Esophagus muscularis mucosa (tissue), 4 donors: ENCODE measurements around the gene LETM1. TPM values are rescaled to one million over a fixed set of nuclear protein-coding genes. Genes with fewer than 3 reads are reported as not detected.

Experiments
- DNase-seq: peaks from one replicate; pipeline ENCODE4 v3.0.0-alpha.2; 2017; ENCODE audit errors: extremely low spot score
- H3K27ac ChIP-seq, 4 donors: fragments of 200-600 bp; sonication (generic); replicated peaks in 1 of 4; 1 replicate in 3 of 4; 2 replicates in 1 of 4; pipeline ENCODE4 v1.5.1; 2016 to 2019; ENCODE audit warnings: mild to moderate bottlenecking in 1 of 4
- H3K27me3 ChIP-seq, 4 donors: fragments of 200-600 bp; sonication (generic); one replicate each; pipeline versions ENCODE4 v1.5.1 to v1.6.0; 2016 to 2019
- H3K36me3 ChIP-seq, 4 donors: fragments of 200-600 bp; sonication (generic); one replicate each; pipeline ENCODE4 v1.5.1; 2016 to 2019
- H3K4me1 ChIP-seq, 4 donors: fragments of 200-600 bp; sonication (generic); one replicate each; pipeline ENCODE4 v1.5.1; 2016 to 2019
- H3K4me3 ChIP-seq, 4 donors: fragments of 200-600 bp; sonication (generic); 1 replicate in 2 of 4; 2 replicates in 2 of 4; pipeline ENCODE4 v1.5.1; 2016 to 2019; ENCODE audit warnings: mild to moderate bottlenecking in 4 of 4, moderate library complexity in 1 of 4
- H3K9me3 ChIP-seq, 4 donors: fragments of 200-600 bp; sonication (generic); 1 replicate in 3 of 4; 2 replicates in 1 of 4; pipeline ENCODE4 v1.5.1; 2016 to 2019
- EP300 ChIP-seq: sonication (generic); formaldehyde crosslinking; IDR thresholded peaks from one replicate; pipeline ENCODE4 v1.6.1; 2017; ENCODE audit warnings: antibody characterized with exemption
- POLR2A ChIP-seq: fragments of 450-650 bp; IDR thresholded peaks from one replicate; pipeline ENCODE4 v1.6.1; 2017; ENCODE audit warnings: antibody characterized with exemption, moderate library complexity, mild to moderate bottlenecking, low read depth
- POLR2AphosphoS5 ChIP-seq, 2 donors: sonication (generic); formaldehyde crosslinking; IDR thresholded peaks; one replicate each; pipeline ENCODE4 v1.6.1; 2017; ENCODE audit warnings: antibody characterized with exemption in 2 of 2
- WGBS: methylation state at CpG from one replicate; pipeline ENCODE4 v1.1.5; 2018; 5-methylcytosine and 5-hydroxymethylcytosine counted together
- intact Hi-C: fragments of 100-400 bp; cut with DNase I; formaldehyde crosslinking; loops from one replicate; pipeline ENCODE4 v1.15.1; 2023
- total RNA-seq, 4 donors: library from RNA; depleted of rRNA; stranded (reverse); fragments of >200 nt; gene quantifications; one replicate each; pipeline versions ENCODE4 v1.1.0 to v1.2.1, GENCODE V29; 2016
- TF ChIP-seq, protein P1 (sequence below), 3 experiments: fragments of 200-600 bp in 2 of 3; fragments of 450-650 bp in 1 of 3; sonication (generic) in 2 of 3; IDR thresholded peaks; one replicate each; pipeline ENCODE4 v1.5.1; 2017 to 2019; ENCODE audit warnings: antibody characterized with exemption in 3 of 3, mild to moderate bottlenecking in 2 of 3, moderate library complexity in 1 of 3

Gene LETM1
- total RNA-seq, 4 donors from 2014 or later, result 23.7 to 34.7 (median 33.3) TPM

DNA sequence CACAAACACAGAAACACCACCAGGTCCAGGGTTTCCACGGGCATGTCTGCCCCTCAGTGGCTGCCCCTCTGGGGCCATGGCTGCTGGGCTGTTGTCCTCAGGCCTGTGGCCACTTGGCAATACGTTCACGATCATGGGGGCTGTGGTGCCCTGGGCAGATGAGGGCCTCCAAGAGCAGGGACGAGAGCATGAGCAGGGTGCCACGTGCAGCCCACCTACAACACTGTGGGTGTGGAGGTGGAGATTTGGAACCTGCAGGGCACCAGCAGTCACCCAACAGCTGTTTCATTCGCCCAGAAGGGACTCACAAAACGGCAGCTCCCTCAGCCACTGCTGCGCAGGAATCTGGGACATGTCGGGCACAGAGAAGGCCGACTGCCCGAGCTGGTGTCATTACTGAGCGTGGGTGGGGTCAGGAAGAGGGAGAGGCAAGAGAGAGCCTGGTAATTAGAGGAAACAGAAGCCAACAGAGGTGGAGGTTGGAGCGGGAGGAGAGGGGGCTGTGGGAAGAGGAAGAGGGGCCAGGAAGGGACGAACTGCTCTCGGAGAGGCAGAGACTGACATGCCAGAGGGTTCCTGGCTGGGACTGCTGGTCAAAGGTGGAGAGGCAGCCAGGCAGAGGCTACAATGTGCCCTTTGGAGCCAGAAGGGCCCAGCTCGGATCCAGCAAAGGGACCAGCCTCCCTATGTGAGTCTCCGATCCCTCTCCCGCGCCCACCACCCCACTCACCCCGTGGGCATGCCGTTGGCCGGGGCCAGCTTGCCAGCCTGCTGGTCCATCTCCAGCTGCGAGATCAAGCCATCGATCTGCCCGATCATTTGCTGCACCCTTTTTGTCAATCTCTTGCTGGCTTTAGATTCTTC is 39.7 kb downstream of the LETM1 start:
- no peak overlapping the region for H3K27ac ChIP-seq
- no peaks in the 10 kb centered on the region for H3K9me3 ChIP-seq
- H3K4me3 ChIP-seq, result no peak overlapping the region
- WGBS, result 88% methylated on average over 18 of the region's 25 CpGs
- no peaks in the 10 kb centered on the region for H3K27me3 ChIP-seq
- DNase-seq, result no peak
- intact Hi-C loops, result no loop called here
- H3K36me3 ChIP-seq, result peaks cover 45 to 94% (median 90%) of the 10 kb centered on the region in 4 donors
- TF ChIP-seq, protein P1, sequence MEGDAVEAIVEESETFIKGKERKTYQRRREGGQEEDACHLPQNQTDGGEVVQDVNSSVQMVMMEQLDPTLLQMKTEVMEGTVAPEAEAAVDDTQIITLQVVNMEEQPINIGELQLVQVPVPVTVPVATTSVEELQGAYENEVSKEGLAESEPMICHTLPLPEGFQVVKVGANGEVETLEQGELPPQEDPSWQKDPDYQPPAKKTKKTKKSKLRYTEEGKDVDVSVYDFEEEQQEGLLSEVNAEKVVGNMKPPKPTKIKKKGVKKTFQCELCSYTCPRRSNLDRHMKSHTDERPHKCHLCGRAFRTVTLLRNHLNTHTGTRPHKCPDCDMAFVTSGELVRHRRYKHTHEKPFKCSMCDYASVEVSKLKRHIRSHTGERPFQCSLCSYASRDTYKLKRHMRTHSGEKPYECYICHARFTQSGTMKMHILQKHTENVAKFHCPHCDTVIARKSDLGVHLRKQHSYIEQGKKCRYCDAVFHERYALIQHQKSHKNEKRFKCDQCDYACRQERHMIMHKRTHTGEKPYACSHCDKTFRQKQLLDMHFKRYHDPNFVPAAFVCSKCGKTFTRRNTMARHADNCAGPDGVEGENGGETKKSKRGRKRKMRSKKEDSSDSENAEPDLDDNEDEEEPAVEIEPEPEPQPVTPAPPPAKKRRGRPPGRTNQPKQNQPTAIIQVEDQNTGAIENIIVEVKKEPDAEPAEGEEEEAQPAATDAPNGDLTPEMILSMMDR (IDR thresholded peaks at IDR 0.05), result no peak
- TF ChIP-seq EP300, result no peak
- TF ChIP-seq POLR2A, result no peak
- TF ChIP-seq POLR2AphosphoS5 (IDR thresholded peaks at IDR 0.05), result no peak
- H3K4me1 ChIP-seq, result no peaks in the 10 kb centered on the region

DNA sequence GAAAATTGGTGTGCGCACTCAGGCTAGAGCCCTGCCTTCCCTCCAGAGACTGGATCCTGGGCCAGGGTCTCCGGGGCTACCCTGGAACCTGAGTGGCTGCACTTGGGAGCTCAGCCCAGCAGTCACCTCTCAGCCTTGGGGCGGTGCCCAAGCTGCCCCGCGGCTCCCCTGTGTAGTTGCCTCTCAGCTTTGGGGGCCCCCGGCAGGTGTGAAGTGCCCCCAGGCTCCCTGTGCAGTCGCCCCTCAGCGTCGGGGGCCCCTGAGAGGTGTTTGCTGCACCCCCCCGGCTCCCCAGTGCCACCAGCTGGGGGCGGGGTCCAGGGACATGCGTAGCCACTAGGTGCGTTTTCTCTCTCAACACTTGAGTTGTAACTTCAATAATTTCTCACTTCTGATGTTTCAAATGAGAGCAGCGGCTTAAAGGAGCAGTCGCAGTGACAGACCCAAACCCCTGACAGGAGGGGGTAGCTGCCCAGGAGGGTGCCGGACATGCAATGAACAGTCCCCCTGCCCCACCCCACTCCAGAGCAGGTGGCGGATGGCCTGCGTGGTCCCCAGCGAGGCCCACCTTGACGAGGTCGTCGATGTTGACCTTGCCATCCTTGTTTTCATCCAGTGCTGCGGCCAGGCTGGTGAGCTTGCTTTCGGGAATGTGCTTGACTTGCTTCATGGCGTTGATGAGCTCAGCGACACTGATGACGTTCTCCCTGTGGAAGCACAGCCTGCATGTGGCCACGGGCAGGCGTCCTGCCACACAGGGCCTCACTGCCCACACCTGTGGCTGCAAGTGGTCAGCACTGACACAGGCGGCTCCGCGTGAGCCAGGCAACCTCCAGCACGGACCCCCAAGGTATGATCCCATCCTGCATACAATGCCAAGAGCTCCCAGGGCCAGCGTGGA is 40.6 kb downstream of the LETM1 start:
- intact Hi-C loops, result no loop called here
- DNase-seq, result no peak
- WGBS, result 78% methylated on average over 10 of the region's 34 CpGs
- H3K4me3 ChIP-seq, result no peak overlapping the region
- peaks cover 43 to 91% (median 89%) of the 10 kb centered on the region in 4 donors for H3K36me3 ChIP-seq
- no peaks in the 10 kb centered on the region for H3K27me3 ChIP-seq
- no peak overlapping the region for H3K27ac ChIP-seq
- TF ChIP-seq EP300 (no peak), POLR2A (no peak), POLR2AphosphoS5 (IDR thresholded peaks at IDR 0.05) (no peak)
- TF ChIP-seq, protein P1 (IDR thresholded peaks at IDR 0.05), result no peak
- no peaks in the 10 kb centered on the region for H3K4me1 ChIP-seq
- no peaks in the 10 kb centered on the region for H3K9me3 ChIP-seq

DNA sequence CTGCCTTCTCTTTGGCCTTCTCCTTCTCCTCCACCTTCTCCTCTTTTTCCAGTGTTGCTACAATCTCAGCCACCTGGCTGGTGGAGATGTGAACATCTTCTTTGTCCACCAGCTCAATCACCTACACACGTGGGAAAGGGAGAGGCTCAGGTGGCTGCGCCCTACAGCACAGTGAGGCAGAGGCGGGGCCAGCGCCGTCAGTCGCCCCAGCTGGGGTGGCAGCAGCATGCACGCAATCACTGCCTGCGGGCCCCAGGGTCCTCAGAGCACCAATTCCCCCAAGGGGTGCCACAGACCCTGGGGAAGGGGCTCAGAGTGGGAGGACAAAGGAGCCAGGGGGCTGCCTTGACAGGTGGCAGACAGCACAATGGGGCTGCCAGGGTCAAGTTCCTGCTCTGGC is 41.5 kb downstream of the LETM1 start:
- Histone ChIP-seq H3K27ac (no peak overlapping the region), H3K27me3 (no peaks in the 10 kb centered on the region), H3K36me3 (peaks cover 37 to 82% (median 81%) of the 10 kb centered on the region in 4 donors), H3K4me3 (no peak overlapping the region), H3K4me1 (no peaks in the 10 kb centered on the region), H3K9me3 (no peaks in the 10 kb centered on the region)
- WGBS, result 93% methylated on average over 8 of the region's 8 CpGs
- no peak for DNase-seq
- intact Hi-C loops, result no loop called here
- TF ChIP-seq EP300 (no peak), POLR2A (no peak), POLR2AphosphoS5 (IDR thresholded peaks at IDR 0.05) (no peak)
- TF ChIP-seq, protein P1 (IDR thresholded peaks at IDR 0.05), result no peak

DNA sequence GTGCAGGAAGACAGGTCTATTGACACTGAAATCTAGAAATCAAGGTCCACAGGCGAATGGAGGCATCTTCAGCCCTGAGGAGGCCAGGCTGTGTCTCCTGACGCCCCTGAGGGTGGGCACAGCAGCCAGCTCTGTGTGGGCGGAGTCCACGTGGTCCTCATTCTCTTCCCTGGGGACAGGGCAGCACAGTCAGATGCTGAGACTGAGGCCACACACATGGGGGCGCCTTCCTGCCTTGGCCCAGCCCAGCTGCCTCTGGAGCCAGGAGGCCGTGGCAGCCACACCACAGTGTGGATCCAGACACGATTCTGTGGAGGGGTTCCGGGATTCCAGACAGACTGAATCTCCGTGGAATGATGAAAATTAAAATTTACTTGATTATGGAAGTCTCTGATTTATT is 42.0 kb downstream of the LETM1 start:
- Histone ChIP-seq H3K27me3 (no peaks in the 10 kb centered on the region), H3K36me3 (peaks cover 32 to 77% (median 75%) of the 10 kb centered on the region in 4 donors), H3K9me3 (no peaks in the 10 kb centered on the region), H3K4me1 (no peaks in the 10 kb centered on the region), H3K4me3 (no peak overlapping the region), H3K27ac (no peak overlapping the region)
- WGBS, result 66% methylated on average over 5 of the region's 9 CpGs
- DNase-seq, result no peak
- intact Hi-C loops, result no loop called here
- TF ChIP-seq POLR2AphosphoS5 (IDR thresholded peaks at IDR 0.05) (no peak), EP300 (no peak), POLR2A (no peak)
- TF ChIP-seq, protein P1 (IDR thresholded peaks at IDR 0.05), result no peak
